ENCODE results near the gene LAD1. TPM values are rescaled to one million over a fixed set of nuclear protein-coding genes. Genes with fewer than 3 reads are reported as not detected.

The LAD1 gene
- total RNA-seq, 1 donor from 2014 or later: not detected

- no peak overlapping the region for H3K4me3 Mint-ChIP-seq (ENCODE audit: low read depth)
- no peaks in the 10 kb centered on the region for H3K36me3 Mint-ChIP-seq (ENCODE audit: low read depth)
- H3K9me3 Mint-ChIP-seq: no peaks in the 10 kb centered on the region
- peaks cover 3% of the 10 kb centered on the region for H3K4me1 Mint-ChIP-seq (ENCODE audit: low read depth)
- H3K27me3 Mint-ChIP-seq (ENCODE audit: low read depth): peaks cover 10% of the 10 kb centered on the region
- H3K27ac Mint-ChIP-seq: no peak overlapping the region
- no peak for DNase-seq (ENCODE audit: low spot score)
- intact Hi-C loops (cut with micrococcal nuclease): no loop called here
These were observed 27.6 kb upstream of the LAD1 start for GRCh38 chr1:201426479-201427310.

DNA sequence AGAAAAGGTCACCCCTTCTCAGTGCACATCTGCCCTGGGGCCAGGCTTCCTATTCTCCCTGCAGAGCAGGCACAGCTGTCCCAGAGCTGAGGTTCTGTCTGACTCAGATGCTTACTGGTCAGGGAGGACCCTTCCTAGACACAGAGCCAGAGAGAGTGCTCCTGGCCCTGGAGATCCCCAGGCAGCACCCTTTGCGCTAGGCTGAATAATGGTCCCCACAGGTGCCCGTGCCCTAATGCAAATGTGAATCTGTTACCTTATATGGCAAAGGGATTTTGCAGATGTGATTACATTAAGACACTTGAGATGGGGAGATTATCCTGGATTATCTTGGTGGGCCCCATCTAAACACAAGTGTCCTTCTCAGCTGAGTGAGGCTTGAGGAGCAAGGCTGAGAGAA is 25.0 kb upstream of the LAD1 start:
- Mint-ChIP-seq H3K36me3 (ENCODE audit: low read depth) (no peaks in the 10 kb centered on the region), H3K4me3 (ENCODE audit: low read depth) (no peak overlapping the region), H3K27ac (no peak overlapping the region), H3K27me3 (ENCODE audit: low read depth) (peaks cover 4% of the 10 kb centered on the region), H3K9me3 (no peaks in the 10 kb centered on the region), H3K4me1 (ENCODE audit: low read depth) (peaks cover 3% of the 10 kb centered on the region)
- intact Hi-C loops (cut with micrococcal nuclease): no loop called here
- no peak for DNase-seq (ENCODE audit: low spot score)

DNA sequence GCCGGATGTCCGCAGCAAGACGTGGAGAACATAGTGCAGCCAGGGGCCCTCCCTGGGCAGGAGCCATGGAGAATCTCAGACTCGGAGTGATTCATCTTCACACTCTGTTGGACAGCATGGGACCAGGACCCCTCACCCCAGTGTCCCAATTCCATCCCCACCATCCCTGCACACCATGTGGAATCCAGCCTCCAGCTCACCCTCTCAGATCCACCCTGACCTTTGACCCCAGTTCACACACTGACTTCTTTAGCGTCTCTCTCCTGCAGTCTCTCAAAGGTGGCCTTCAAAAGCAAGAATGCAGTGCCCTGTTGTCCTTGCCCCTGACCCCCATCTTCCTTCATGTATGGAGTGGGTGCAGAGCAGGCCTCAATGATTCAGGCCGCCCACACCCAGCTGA is 24.5 kb upstream of the LAD1 start:
- H3K4me1 Mint-ChIP-seq (ENCODE audit: low read depth): peaks cover 3% of the 10 kb centered on the region
- no peaks in the 10 kb centered on the region for H3K9me3 Mint-ChIP-seq
- no peak for DNase-seq (ENCODE audit: low spot score)
- intact Hi-C loops (cut with micrococcal nuclease): no loop called here
- no peak overlapping the region for H3K4me3 Mint-ChIP-seq (ENCODE audit: low read depth)
- H3K27ac Mint-ChIP-seq: no peak overlapping the region
- no peaks in the 10 kb centered on the region for H3K36me3 Mint-ChIP-seq (ENCODE audit: low read depth)
- H3K27me3 Mint-ChIP-seq (ENCODE audit: low read depth): peaks cover 4% of the 10 kb centered on the region

GRCh38 chr1:201422436-201423030 is 23.4 kb upstream of the LAD1 start:
- no peaks in the 10 kb centered on the region for H3K36me3 Mint-ChIP-seq (ENCODE audit: low read depth)
- H3K27me3 Mint-ChIP-seq (ENCODE audit: low read depth): peaks cover 2% of the 10 kb centered on the region
- no peak overlapping the region for H3K27ac Mint-ChIP-seq
- H3K4me1 Mint-ChIP-seq (ENCODE audit: low read depth): peaks cover 3% of the 10 kb centered on the region
- intact Hi-C loops (cut with micrococcal nuclease): no loop called here
- DNase-seq (ENCODE audit: low spot score): no peak
- H3K4me3 Mint-ChIP-seq (ENCODE audit: low read depth): no peak overlapping the region
- H3K9me3 Mint-ChIP-seq: no peaks in the 10 kb centered on the region

- H3K9me3 Mint-ChIP-seq: no peaks in the 10 kb centered on the region
These were observed 22.9 kb upstream of the LAD1 start for GRCh38 chr1:201422026-201422425.

DNA sequence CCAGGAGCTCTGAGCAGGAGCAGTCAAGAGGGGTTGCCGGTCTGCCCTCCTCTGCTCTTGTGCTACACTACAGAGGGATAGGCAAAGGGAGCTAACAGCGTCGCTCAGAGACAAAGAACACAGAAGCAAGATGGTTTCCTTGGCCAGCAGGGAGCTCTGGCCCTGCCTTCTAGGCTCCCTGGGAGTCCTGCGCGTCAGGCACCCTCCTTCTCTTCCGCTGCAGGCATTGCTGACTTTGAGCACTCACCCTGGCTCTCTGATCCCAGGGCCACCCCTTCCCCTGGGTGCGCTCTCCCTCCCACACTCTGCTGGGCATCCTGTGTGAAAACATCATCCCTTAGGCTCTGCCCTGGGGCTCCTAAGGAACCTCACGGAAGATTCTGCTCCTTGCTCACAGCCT is 21.9 kb upstream of the LAD1 start:
- H3K4me3 Mint-ChIP-seq (ENCODE audit: low read depth): no peak overlapping the region
- DNase-seq (ENCODE audit: low spot score): no peak
- no peaks in the 10 kb centered on the region for H3K4me1 Mint-ChIP-seq (ENCODE audit: low read depth)
- H3K27ac Mint-ChIP-seq: no peak overlapping the region
- intact Hi-C loops (cut with micrococcal nuclease): no loop called here
- H3K36me3 Mint-ChIP-seq (ENCODE audit: low read depth): no peaks in the 10 kb centered on the region
- H3K27me3 Mint-ChIP-seq (ENCODE audit: low read depth): peaks cover 1% of the 10 kb centered on the region
- H3K9me3 Mint-ChIP-seq: no peaks in the 10 kb centered on the region

More at GRCh38 chr1:201422026-201422425, 22.9 kb upstream of the LAD1 start:
- H3K36me3 Mint-ChIP-seq (ENCODE audit: low read depth): no peaks in the 10 kb centered on the region
- intact Hi-C loops (cut with micrococcal nuclease): no loop called here
- no peak overlapping the region for H3K27ac Mint-ChIP-seq
- peaks cover 3% of the 10 kb centered on the region for H3K4me1 Mint-ChIP-seq (ENCODE audit: low read depth)
- DNase-seq (ENCODE audit: low spot score): no peak
- peaks cover 2% of the 10 kb centered on the region for H3K27me3 Mint-ChIP-seq (ENCODE audit: low read depth)
- no peak overlapping the region for H3K4me3 Mint-ChIP-seq (ENCODE audit: low read depth)

GRCh38 chr1:201420608-201421002 is 21.5 kb upstream of the LAD1 start:
- Mint-ChIP-seq H3K36me3 (ENCODE audit: low read depth) (no peaks in the 10 kb centered on the region), H3K4me1 (ENCODE audit: low read depth) (no peaks in the 10 kb centered on the region), H3K4me3 (ENCODE audit: low read depth) (no peak overlapping the region), H3K9me3 (no peaks in the 10 kb centered on the region), H3K27me3 (ENCODE audit: low read depth) (no peaks in the 10 kb centered on the region), H3K27ac (no peak overlapping the region)
- DNase-seq (ENCODE audit: low spot score): no peak
- intact Hi-C loops (cut with micrococcal nuclease): no loop called here

DNA sequence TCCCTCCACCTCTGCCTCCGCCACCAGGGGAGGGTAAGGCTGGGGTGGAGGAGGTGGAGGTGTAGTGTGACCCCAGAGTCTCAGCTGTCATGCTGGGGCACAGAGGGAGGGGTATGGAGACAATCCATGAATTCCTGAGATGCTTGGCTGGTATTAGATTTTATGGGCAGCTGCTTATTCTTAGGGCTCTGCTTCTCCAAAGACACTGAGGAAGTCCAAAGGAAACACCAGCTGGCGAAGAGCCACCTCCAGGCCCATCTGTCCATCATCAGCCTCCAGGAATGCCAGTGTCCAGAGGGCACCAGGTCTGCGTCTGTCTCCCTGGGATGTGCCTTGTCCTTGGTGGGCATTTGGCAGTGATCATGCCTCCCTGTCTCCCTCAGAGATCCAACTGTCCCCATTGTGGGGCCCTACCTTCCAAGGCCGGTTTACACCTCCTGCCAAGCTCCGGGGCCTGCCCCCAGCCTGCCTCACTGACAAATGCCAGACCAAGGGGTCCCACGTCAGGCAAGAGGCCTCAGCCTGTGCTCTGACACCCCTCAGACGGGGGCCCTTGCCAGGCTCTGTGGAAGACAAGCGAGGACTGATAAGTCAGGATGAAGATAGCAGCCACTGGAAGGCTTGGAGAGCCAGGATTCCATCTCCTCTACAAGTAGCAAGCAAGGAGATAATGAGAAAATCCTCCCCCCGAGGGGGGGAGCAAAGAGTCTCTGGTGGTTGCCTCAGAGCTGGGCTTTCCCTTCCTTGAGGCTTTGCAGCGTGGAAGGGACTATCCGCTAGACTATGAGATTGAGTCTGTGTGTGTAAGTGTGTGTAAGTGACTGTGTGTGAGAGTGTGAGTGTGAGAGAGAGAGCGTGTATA is 20.9 kb upstream of the LAD1 start:
- H3K27me3 Mint-ChIP-seq (ENCODE audit: low read depth): no peaks in the 10 kb centered on the region
- H3K4me1 Mint-ChIP-seq (ENCODE audit: low read depth): no peaks in the 10 kb centered on the region
- no peaks in the 10 kb centered on the region for H3K36me3 Mint-ChIP-seq (ENCODE audit: low read depth)
- no peak for DNase-seq (ENCODE audit: low spot score)
- intact Hi-C loops (cut with micrococcal nuclease): no loop called here
- no peaks in the 10 kb centered on the region for H3K9me3 Mint-ChIP-seq
- no peak overlapping the region for H3K4me3 Mint-ChIP-seq (ENCODE audit: low read depth)
- H3K27ac Mint-ChIP-seq: no peak overlapping the region

DNA sequence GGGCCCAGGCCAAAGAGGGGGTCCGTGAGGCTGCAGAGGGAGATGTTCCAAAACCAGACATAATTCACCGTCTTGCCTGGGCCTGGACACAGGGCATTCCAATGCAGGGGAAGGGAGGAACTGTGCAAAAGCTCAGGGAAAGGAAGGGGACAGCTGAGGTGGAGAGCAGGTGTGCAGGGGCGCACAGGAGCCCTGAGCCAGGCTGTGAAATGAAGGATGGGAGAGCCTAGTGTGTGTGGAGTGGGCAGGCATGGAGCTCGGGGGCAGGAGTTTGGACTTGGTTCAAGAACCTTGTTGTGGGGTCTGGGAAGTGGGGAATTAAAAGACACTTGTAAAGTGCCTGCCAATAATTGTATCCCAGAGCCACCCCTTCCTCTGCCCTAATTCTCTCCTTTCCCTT is 20.1 kb upstream of the LAD1 start:
- no peak for DNase-seq (ENCODE audit: low spot score)
- intact Hi-C loops (cut with micrococcal nuclease): no loop called here
- no peak overlapping the region for H3K27ac Mint-ChIP-seq
- H3K4me3 Mint-ChIP-seq (ENCODE audit: low read depth): no peak overlapping the region
- no peaks in the 10 kb centered on the region for H3K4me1 Mint-ChIP-seq (ENCODE audit: low read depth)
- no peaks in the 10 kb centered on the region for H3K27me3 Mint-ChIP-seq (ENCODE audit: low read depth)
- no peaks in the 10 kb centered on the region for H3K36me3 Mint-ChIP-seq (ENCODE audit: low read depth)
- no peaks in the 10 kb centered on the region for H3K9me3 Mint-ChIP-seq

DNA sequence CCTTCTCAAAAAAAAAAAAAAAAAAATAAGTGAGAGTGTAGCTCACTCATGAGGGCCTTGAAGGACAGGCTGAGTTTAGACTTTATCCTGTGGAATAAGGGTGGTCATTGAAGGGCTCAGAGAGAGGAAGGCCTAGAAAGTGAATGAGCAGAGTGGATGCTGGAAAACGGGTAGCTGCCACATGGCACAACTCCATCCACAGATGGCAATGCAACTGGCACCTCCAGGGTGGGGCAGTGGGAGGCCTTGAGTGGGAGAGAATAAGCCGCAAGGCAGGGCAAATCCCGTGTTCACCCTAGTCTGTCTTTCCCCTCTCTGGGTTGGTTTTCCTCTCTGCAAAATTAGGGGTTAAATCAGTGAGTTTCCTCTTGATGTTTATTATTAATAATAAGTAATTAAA is 19.3 kb upstream of the LAD1 start:
- H3K9me3 Mint-ChIP-seq: no peaks in the 10 kb centered on the region
- no peaks in the 10 kb centered on the region for H3K4me1 Mint-ChIP-seq (ENCODE audit: low read depth)
- intact Hi-C loops (cut with micrococcal nuclease): no loop called here
- no peaks in the 10 kb centered on the region for H3K27me3 Mint-ChIP-seq (ENCODE audit: low read depth)
- no peaks in the 10 kb centered on the region for H3K36me3 Mint-ChIP-seq (ENCODE audit: low read depth)
- DNase-seq (ENCODE audit: low spot score): no peak
- H3K4me3 Mint-ChIP-seq (ENCODE audit: low read depth): no peak overlapping the region
- H3K27ac Mint-ChIP-seq: no peak overlapping the region

DNA sequence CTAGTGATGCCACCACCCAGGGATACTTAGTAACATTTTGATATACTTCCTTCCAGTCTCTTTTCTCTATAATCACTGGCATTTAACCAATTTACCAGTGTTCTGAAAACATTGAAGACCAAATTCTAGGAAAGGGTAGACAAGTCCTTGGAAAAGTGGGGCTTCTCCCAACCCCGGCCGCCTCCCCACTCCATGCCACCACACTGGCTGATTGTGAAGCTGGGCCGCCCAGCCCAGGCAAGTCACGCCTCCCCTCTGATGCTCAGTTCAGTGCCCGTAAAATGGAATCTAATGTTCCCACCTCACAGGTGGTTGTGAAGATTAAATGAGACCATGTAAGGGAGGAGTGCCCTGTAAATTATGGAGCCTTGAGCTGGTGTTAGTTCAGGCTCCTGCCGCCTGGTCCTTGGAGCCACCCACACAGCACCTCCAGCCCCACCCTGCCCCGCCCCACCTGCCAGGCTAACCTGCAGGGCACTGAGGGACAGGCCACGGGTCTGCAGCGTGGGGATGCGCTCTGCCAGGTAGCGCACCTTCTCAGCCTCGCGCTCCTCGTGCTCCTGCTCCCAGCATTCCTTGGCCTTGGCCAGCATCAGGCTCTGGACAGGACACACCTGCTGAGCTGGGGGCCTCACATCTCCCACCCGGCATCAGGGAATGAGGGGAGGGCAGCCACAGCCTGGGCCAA is 15.1 kb upstream of the LAD1 start:
- no peaks in the 10 kb centered on the region for H3K4me1 Mint-ChIP-seq (ENCODE audit: low read depth)
- peaks cover 2% of the 10 kb centered on the region for H3K27me3 Mint-ChIP-seq (ENCODE audit: low read depth)

GRCh38 chr1:201411292-201411691 is 12.2 kb upstream of the LAD1 start:
- H3K4me1 Mint-ChIP-seq (ENCODE audit: low read depth): no peaks in the 10 kb centered on the region
- no peak overlapping the region for H3K27ac Mint-ChIP-seq
- DNase-seq (ENCODE audit: low spot score): no peak
- H3K27me3 Mint-ChIP-seq (ENCODE audit: low read depth): peaks cover 2% of the 10 kb centered on the region
- H3K4me3 Mint-ChIP-seq (ENCODE audit: low read depth): no peak overlapping the region
- intact Hi-C loops (cut with micrococcal nuclease): no loop called here
- no peaks in the 10 kb centered on the region for H3K9me3 Mint-ChIP-seq
- no peaks in the 10 kb centered on the region for H3K36me3 Mint-ChIP-seq (ENCODE audit: low read depth)

More for the DNA sequence above, 15.1 kb upstream of the LAD1 start:
- intact Hi-C loops (cut with micrococcal nuclease): no loop called here
- no peak for DNase-seq (ENCODE audit: low spot score)
- Mint-ChIP-seq H3K27ac (no peak overlapping the region), H3K36me3 (ENCODE audit: low read depth) (no peaks in the 10 kb centered on the region), H3K4me3 (ENCODE audit: low read depth) (no peak overlapping the region), H3K9me3 (no peaks in the 10 kb centered on the region)

All from activated T-helper 2 cell treated with anti-CD3 and anti-CD28 coated beads, Interferon-gamma antibody, Interleukin-2, Interleukin-4, amounts not matched to agents 10 μg/mL and 5 μg/mL and 100 μg/mL, durations not matched to agents 14 hours and 24 hours and 36 hours (primary cell).